Measurements from ENCODE around the gene ASS1. TPM values are rescaled to one million over a fixed set of nuclear protein-coding genes. Genes with fewer than 3 reads are reported as not detected.
A peak's percentile ranks its signal among the peaks of the same experiment; 100 is the strongest.

The ASS1 gene
- total and polyA plus RNA-seq, 2 of the 13 experiments (the other 11 are each of a cell fraction or from before 2014, with no cell fraction given), result 77.6 to 122 TPM

GRCh38 chr9:130498298-130498917, 53.6 kb downstream of the ASS1 start (continued):
- TF ChIP-seq ZNF430 (CRISPR knock-in tag; IDR thresholded peaks at IDR 0.05), result 0 out of 2 replicates have a peak, but pooled peaks have one; percentile 11
- TF ChIP-seq MTERF4 (CRISPR knock-in tag; IDR thresholded peaks at IDR 0.05), result no peak
- no peak for TF ChIP-seq ZNF597 (CRISPR knock-in tag; IDR thresholded peaks at IDR 0.05)
- TF ChIP-seq MTF2 (CRISPR knock-in tag; IDR thresholded peaks at IDR 0.05; ENCODE audit: borderline replicate concordance), result 0 out of 2 replicates have a peak, but pooled peaks have one; percentile 75
- peak; percentile 71; the same call in 1 of the 2 replicates for TF ChIP-seq ZNF30 (CRISPR knock-in tag; IDR thresholded peaks at IDR 0.05)
- no peak for TF ChIP-seq ZFP91 (CRISPR knock-in tag; IDR thresholded peaks at IDR 0.05; ENCODE audit: borderline replicate concordance)
- TF ChIP-seq DZIP1 (CRISPR knock-in tag; IDR thresholded peaks at IDR 0.05), result no peak
- TF ChIP-seq CERS6 (CRISPR knock-in tag; IDR thresholded peaks at IDR 0.05), result no peak
- no peak for TF ChIP-seq HHEX (CRISPR knock-in tag; IDR thresholded peaks at IDR 0.05)
- no peak for TF ChIP-seq ZSCAN30 (CRISPR knock-in tag; IDR thresholded peaks at IDR 0.05)
- TF ChIP-seq, protein P1, sequence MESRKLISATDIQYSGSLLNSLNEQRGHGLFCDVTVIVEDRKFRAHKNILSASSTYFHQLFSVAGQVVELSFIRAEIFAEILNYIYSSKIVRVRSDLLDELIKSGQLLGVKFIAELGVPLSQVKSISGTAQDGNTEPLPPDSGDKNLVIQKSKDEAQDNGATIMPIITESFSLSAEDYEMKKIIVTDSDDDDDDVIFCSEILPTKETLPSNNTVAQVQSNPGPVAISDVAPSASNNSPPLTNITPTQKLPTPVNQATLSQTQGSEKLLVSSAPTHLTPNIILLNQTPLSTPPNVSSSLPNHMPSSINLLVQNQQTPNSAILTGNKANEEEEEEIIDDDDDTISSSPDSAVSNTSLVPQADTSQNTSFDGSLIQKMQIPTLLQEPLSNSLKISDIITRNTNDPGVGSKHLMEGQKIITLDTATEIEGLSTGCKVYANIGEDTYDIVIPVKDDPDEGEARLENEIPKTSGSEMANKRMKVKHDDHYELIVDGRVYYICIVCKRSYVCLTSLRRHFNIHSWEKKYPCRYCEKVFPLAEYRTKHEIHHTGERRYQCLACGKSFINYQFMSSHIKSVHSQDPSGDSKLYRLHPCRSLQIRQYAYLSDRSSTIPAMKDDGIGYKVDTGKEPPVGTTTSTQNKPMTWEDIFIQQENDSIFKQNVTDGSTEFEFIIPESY (CRISPR knock-in tag; IDR thresholded peaks at IDR 0.05), result peak; percentile 84; the same call in 1 of the 2 replicates
- no peak for TF ChIP-seq ZSCAN9 (CRISPR knock-in tag; IDR thresholded peaks at IDR 0.05; ENCODE audit: borderline replicate concordance)
- TF ChIP-seq NONO (IDR thresholded peaks at IDR 0.05), result no peak
- no peak for TF ChIP-seq NONO (CRISPR knock-in tag; conservative IDR thresholded peaks at IDR 0.05)
- TF ChIP-seq ZNF672 (CRISPR knock-in tag; IDR thresholded peaks at IDR 0.05), result no peak
- TF ChIP-seq ELF4 (CRISPR knock-in tag; IDR thresholded peaks at IDR 0.05; ENCODE audit: borderline replicate concordance), result peak; percentile 8; the same call in 1 of the 2 replicates
- TF ChIP-seq CBFB (CRISPR knock-in tag; IDR thresholded peaks at IDR 0.05), result no peak
- no peak for TF ChIP-seq ZNF816 (CRISPR knock-in tag; IDR thresholded peaks at IDR 0.05; ENCODE audit: borderline replicate concordance)

Measured in HepG2 (cell line).